CD4-positive, alpha-beta T cell treated with Interleukin-2 at 100 ng/mL for 4 hours (primary cell): ENCODE results near the gene DUSP10.

Experiments used
- DNase-seq: peaks from one replicate; pipeline ENCODE4 v3.0.0-alpha.2; 2020; ENCODE audit warnings: low spot score

Gene DUSP10

DNA sequence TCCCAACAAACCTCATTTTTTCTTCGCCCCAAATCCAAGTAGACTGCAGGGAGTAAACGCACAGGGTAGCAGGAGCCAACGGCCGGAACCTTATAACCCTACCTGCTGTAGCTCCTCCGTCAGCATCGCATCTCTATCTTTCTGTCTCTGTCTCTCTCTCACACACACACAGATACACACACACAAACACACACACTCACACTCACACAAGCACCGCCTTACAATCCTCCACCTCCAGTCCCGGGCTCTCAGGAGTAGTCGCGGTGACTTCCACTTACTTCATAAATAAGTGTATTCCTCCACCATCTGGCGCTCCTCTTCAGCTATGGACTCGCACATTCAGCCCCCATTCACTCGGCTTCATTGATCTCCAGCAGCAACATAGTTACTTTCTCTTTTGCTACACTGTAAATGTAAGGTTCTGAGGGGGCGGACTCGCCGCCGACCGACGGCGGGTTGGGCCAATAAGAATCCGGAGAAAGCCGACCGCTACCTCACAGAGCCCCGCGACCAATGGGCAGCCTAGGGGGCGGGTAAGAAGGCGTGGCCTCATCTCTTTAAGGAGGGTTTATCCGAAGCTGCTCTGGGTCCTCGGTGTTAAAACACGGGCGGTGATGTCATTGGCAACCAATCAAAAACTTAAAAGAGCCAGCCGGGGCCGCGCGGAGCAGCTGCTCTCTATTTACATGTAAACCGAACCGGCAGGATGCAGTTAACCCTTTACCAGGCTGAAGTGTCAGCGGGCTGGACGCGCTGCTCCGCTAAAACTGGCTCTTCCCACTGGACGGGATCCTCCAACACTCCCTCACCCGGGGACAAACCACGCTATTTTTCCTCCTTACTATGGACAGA, at the start of gene DUSP10:
DUSP10 (minus strand) TSS at position 387 of the 852 bp plus-strand sequence. CDS start 2,345 bp downstream, outside the sequence.
- peak; percentile 100 for DNase-seq

DNA sequence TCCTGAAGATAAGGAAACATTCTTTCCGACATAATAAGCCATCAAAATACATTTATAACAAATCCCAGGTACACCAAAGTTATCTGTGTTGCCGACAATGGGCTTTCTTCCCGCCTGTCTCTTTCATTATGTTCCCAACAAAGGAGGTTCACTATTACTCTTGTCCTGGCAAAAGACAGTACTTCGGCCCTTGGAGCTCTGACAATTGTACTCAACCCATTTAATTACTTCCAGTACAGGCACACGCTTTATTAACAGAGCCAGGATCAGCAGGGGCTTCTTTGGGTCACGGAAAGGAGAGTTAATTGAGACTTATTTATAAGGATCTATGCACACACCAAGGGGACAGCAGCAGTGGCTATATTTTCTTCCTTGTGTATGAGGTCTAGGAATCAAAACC, 46.6 kb upstream of the DUSP10 start:
- DNase-seq = no peak

DNA sequence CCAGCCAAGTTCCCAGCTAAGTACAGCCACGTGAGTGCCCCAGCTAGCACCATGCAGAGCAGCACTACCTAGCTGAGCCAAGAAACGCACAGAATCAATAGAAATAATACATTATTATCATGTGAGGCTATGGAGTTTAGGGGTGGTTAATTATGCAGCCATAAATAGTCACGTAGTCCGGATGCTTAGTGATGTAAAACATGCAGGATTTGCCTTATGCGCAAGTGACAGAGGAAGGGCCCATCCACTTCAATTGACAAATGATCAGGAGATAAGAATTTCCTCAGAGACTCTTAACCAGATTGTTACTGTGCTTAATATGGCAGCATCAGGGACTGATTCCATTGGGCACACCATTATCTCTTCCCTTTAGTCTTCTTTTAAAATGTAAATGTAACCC, 44.8 kb upstream of the DUSP10 start:
- DNase-seq = no peak

DNA sequence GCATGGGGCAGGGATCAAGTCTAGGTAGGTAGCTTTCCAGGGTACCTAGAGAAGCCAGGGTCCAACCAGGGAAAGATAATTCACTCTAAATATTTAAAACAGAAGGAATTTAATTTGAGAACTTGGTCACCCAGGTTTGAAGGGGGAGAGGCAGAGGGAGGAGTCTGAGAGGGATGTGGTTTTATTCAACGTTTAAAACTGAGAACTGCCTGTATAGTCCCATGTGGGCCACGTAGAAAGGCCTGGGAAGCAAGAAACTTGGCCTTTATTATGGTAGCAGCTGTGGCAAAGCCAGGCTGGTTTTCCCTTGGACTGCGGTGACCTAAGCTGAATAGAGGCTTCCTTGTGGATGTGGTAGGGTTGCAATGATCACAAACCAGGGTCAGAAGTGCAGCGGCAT, 42.0 kb upstream of the DUSP10 start:
- peak; percentile 13 for DNase-seq

DNA sequence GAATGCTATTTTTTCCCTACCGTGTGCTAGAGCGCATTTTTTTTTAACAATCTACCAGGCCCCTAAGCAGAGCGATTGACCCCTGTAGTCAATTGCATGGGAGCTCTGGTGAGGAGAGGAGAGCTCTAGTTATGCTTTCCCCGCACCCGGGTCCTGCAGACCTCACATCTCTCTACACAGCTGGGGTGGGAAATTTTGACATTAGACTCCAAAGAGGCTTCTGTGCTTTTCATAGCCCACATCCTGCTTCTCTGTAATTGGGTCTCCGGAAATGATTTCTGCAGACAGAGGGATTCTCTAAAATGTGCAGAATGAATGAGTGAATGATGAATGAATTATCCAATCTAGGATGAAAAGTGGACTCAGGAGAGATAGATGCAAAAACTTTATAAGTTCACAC, 41.5 kb upstream of the DUSP10 start:
- DNase-seq = peak; percentile 43

DNA sequence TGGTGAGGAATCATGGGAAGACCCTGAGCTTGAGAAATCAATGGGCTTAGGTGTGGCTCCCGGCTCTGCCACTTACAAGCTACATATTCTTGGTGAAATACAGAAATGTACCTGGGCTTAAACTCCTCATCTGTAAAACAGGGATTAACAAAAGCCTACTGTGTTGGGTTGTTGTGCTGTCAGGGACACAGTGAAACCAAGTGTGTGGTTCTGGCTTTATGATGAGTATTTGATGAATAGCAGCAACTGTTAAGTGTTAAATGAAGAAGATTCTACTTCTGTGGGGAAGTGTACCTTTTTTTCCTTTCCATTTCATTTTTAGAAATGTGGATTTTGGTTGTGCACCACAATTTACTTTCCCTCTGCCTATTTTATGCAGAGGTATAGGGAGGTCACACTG, 41.1 kb upstream of the DUSP10 start:
- no peak for DNase-seq

DNA sequence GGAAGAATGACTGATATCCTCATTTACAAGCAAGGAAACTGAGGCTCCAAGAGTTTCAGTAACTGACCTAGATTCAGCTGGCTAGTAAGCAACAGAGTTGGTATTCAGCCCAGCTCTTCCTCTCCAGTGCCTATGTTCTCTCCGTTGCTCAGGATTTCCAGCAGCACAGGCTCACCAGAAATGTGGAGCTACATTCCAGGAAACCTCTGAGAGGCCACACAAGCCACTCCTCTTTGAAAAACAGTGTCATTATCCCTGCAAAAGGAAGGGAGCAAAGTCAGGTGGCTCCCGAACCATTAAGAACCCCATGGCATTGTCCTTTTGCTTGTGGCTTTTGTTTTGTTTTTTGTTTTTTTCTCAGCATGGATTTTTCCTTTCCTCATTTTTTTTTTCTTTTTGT, 40.6 kb upstream of the DUSP10 start:
- DNase-seq = no peak

DNA sequence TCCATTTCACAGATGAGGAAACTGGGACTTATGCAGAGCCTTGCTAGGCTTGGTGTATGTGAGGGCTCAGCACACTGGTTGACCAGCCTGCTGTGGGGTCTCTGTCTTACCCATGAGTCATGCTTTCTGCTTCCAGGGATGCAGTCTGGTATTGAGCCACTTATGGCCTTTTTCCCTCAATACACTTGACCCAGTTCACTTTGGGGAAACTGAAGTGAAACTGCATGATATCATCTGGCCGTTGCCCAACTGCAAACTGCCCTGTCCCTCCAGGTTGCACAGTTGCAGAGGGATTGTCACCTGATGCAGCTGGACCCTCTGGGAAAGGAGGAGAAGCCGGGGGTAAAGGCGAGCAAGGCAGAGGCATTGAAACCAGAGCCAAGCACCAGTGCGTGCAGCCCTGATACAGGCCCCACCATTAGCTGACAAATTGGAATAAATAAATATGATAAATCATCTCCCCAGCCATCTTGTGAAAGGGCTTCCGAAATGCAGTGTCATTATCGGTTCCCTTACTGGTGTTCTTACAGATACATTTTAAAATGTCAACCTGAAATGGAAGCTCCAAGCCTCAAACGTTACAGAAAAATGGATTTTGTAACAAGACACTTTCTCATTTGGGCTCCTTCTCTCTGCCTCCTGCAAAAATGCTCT, 39.3 kb upstream of the DUSP10 start:
- DNase-seq = no peak

DNA sequence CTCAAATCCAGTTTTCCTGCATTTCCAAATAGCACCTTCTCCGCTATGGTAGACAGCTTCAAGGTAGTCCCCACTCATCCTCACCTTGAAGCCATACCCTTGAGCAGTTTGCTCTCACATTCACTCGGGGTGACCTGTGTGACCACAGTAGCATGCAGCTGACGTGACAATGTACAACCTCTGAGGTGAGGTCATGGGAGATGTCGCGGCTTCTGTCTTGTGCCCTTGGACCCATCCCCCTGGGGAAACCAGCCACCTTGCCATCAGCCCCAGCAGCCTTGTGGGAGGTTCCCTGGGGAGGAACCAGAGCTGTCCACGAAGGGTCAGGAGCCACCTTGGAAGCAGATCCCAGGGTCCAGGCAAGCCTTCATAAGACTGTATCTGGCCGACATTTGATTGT, 38.3 kb upstream of the DUSP10 start:
- no peak for DNase-seq

DNA sequence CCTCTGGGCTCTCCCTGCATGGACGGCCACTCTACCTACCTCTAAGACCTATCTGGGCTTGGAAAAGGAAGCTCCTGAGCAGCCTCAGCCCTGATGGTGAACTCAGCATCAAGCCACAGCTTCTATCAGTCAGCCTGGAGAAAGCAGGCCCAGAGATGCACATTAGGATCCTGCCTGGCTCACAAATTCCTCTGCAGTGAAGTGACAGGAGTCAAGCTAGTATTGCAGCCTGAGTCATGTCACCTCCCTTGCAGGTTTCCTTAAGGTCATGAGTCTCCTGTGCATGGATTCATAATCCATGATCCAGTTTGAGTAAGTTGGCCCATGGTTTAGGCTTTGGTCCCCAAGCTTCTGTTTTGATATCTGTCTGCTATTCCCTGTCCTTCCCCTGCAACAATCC, 37.9 kb upstream of the DUSP10 start:
- no peak for DNase-seq

DNA sequence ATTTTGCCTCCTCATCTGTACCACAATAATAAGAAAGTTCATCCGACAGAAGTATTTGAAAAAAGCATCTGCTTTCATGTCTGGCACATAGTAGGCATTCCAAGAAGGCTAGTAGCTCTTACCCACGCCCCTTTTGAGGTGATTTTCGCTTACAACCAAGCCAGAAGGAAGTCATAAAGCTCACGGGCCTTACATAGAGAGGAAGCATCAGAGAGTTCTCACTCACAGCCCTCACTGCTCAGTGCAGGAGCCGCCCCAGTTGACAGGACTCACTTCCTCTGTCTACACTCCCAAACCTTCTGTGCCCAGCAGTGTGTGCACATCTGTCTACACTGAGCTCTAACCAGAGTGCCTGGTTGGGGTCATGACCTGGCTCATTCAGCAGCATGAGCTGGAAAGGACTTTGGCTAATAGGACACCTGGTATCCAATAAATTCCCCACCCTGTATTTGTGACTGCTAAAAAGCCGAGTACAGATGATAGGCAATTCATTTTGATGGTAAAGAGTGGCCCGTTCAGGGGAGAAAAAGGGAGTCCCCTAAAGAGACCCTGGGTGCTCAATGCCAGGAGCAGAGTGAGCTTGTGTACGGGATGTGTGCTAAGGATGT, 36.8 kb upstream of the DUSP10 start:
- peak; percentile 76 for DNase-seq

DNA sequence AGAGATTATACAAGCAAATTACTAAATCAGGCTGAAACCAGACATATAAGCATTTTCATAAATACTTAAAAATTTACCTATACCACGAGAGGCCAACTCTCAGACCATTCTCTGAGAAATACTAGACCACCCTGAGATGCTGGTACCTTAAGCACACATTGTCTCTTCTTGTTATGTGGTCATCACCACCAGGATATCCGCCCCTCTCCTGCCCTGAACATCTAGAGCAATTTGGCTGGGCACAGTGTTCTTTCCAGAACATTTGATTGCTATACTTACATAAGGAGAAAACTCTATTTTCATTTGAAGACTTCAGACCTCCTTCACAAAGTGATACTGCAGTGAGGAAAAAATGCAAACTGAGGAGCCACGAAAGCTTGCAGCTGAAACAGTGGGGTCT, 36.2 kb upstream of the DUSP10 start:
- DNase-seq = no peak

DNA sequence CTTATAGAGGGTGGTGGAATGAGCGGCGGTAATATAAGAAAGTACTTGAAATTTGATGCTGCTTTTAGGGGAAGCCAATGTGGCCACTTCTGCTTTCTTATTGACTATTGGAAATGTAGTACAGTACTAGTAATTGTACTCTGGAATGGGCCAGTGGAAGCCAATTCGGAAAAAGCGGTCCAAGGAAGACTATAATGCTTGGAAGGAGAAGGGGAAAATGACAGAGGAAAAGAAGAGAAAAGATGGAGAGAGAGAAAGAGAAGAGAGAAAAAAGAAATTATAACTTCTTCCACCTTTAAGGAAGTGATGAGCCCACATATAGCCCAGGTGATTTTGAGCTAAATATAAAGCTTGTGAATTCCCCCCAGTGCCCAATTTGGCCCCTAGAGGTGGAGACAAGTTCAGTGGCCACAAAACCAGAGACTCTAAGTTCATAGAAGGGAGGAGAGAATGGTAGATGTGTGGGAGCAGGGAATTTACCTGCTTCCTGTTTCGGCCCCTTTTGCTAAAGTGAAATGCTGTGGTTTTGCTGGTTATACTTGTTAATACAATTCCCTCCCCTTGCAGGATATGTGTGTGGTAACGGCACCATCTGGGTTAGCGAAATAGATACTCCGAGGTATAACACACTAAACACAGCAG, 35.7 kb upstream of the DUSP10 start:
- peak; percentile 76 for DNase-seq

DNA sequence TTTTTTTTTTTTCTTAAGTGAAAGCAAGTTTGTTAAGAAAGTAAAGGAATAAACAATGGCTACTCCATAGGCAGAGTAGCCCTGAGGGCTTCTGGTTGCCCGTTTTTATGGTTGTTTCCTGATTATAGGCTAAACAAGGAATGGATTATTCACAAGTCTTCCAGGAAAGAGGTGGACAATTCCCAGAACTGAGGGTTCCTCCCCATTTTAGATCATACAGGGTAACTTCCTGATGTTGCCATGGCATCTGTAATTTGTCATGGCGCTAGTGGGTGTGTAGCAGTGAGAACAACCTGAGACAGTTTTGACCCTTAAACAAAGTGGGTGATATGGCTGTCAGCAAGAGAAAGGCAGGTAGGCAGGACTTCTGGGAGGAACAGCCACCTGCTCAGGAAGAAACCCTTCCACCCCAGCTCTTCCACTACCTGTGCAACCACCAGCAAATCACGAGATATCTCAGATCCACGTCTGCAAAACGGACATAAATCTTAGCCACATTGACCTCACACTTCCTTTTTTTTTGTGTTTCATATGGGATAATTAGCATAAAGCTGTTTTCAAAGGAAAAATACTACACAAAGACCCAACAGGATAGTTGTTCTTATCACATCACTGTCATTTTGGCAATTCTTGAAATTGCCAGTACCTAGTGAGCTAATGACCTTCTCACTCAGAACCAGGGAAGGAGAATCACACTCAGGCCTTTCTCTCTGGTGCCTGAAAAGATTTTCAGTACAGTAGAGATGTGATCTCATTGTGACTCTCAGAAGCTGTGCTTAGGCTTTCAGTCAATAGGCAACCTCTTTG, 34.8 kb upstream of the DUSP10 start:
- DNase-seq = peak; percentile 73

DNA sequence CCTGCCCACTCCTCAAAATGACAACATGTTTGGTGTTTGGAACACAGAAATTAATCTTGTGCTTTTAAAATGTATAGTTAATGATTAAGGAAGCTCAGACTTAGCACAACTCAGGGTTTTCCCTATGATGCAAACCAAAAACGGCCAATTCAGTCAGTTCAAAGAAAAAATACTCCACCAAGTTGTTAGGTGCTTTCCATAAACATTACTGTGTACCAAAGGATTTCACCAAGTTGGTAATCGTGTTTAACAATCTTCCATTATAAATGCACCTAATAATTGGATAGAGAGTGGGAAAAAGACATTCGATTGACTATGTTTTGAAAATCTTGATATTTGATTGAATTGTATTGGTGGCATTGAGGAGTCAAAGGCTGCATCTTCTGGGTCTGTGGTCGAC, 33.3 kb upstream of the DUSP10 start:
- no peak for DNase-seq

DNA sequence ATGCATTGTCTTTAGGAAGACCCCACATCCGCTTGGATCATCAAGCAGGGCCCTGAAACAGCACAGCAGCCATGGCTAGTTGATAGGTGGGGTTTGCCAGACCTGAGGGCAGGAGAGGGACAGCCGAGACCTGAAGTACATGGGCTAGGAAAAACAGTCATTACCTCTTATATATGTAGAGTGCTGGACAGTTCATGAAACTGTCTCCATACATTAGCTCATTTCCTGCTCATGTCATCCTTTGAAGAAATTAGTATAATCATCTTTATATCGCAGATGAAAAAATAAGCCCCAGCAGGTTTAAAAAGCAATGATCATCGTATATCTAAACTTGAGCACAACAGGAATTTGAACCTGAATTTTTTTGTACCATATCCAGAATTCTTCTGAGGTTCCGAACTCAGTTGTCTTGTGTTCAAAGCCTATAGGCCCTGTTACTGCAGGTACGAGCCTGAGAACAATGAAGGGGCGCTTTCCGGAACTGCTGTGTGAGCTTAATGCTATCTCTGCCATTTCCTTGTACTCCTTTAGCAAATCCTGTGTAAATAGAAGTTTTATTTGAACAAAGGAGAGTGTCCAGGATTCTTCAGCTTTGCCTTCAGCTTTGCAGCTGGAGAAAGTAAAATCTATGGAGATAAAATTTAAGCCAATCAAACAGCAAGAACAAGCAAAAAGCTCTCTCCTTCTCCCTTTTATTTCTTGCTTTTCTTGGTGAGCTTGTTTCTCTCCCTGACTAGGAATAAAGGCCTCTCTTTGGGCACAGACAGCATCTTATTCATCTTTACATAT, 32.4 kb upstream of the DUSP10 start:
- no peak for DNase-seq

DNA sequence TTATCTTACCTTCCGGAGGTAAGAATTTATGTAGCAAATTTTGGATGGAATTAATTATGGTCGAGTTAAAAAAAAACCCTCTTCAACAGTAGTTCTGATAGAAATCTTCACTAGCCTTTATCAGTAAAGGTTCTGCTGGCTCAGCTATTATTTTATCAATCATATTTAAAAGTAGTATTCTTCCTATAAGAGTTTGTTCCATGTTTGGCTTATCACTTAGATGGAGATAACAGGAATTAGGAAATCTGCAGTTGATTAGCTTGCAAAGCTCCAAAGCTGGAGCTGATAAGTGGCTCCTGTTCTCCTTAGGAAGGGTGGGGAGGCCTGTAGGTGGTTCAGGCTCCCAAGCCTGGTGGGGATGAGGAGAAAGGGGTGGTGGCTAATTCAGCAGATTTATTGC, 31.5 kb upstream of the DUSP10 start:
- no peak for DNase-seq

DNA sequence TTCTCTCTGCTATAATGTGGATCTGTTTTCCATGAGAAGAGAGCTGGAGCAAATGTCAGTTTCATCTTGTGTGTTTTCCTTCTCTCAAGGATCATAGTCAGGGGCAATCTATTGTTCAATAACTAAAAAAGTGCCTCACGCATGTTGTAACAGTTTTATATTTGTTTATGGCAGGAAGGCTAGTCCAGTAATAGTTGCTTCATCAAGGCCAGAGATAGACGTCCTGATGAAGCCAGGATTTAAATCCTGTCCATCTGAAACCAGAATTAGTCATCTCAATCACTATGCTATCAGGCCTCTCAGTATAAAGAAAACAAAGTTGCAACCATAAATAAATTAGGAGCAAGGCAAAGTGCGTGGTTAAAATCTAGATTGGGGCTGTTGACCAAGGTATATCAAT, 30.2 kb upstream of the DUSP10 start:
- DNase-seq = no peak

DNA sequence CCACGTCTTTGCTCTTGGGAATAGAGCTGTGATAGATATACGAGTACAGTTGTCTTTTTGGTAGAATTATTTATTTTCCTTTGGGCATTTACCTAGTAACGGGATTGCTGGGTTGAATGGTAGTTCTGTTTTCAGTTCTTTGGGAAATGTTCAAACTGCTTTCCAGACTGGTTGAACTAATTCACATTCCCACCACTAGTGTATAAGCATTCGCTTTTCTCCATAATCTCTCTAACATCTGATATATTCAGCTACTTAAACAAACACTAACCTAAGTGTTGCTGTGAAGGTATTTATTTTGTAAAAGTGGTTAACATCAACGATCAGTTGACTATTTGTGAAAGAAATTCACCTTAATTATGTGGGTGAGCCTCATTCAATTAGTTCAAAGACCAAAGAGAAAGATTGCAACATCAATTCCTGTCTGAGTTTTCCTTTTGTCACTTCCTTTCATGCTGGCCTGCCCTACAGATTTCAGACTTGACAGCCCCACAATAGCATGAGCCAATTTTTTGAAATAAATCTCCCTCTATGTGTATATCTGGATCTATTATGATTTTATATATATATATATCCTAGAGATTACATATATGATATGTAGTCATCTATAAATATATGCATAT, 26.7 kb upstream of the DUSP10 start:
- no peak for DNase-seq

DNA sequence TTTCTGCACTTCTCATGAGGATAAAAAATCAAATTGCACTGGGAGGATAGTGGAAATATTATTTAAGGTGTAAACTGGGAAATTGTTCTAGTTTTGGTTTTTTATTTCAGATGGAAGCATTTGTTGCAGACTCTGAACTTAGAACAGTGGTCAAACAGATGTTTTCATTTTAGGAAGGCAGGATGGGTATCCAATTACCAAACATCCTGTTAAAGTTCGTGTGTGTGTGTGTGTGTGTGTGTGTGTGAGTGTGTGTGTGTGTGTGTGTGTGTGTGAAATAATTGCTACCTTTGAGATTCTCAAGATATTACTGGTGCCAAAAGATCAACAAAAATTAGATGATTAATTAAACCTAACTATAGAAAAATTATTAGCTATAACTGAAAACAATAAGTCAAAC, 24.3 kb upstream of the DUSP10 start:
- DNase-seq = no peak

DNA sequence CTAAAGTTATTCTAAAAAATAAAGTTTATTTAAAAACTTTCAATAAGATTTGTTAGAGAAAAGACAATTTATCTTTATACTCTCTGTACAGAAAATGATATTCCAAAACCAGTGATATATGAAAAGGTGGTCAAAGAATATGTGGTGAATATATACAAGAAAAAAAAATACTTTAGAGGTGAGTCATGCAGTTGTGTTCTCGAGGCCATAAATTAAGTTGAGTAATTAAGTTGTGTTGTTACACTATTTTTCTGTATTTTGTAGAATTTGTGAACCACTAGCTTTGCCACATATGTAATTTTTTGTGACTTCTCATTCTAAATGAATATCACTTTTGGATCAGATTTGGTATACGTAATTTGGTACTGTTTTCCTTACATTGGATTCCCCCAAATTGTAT, 23.6 kb upstream of the DUSP10 start:
- DNase-seq = no peak
